ENCODE measurements around the gene CYP46A1. TPM values are rescaled to one million over a fixed set of nuclear protein-coding genes. Genes with fewer than 3 reads are reported as not detected.
A peak's percentile ranks its signal among the peaks of the same experiment; 100 is the strongest.

Gene CYP46A1
- total RNA-seq, 1 experiment from 2014 or later, result 0.59 TPM

- H2BK15ac ChIP-seq (ENCODE audit: low read depth, low read length), result no peak overlapping the region
- no peak overlapping the region for H2BK5ac ChIP-seq (ENCODE audit: insufficient read length, low read length)
- no peak overlapping the region for H4K8ac ChIP-seq (replicated peaks; ENCODE audit: insufficient read length, low read depth, low read length)
- no peaks in the 10 kb centered on the region; the same call in 1 of the 2 replicates for H3K4me1 ChIP-seq (ENCODE audit: insufficient read depth, low read length)
- peaks cover 3 to 10% (median 10%) of the 10 kb centered on the region in 3 experiments; a peak in 3 of 7 replicates for H3K36me3 Mint-ChIP-seq (ENCODE audit: insufficient read depth in 1 of 3, low read depth in 3 of 3)
- DNase-seq, result no peak
- H2BK20ac ChIP-seq (ENCODE audit: low read depth, low read length, poor library complexity, severe bottlenecking), result no peak overlapping the region
- H3K23me2 ChIP-seq (ENCODE audit: insufficient read length, low read depth, low read length, poor library complexity, severe bottlenecking), result no peaks in the 10 kb centered on the region
- TF ChIP-seq CTCF (conservative IDR thresholded peaks at IDR 0.05), result no peak
- H3K4me2 ChIP-seq (ENCODE audit: insufficient read depth, insufficient read length, low read length), result no peak overlapping the region
- no peak overlapping the region for H3K27ac ChIP-seq (ENCODE audit: insufficient read length, low read depth, low read length)
- peak overlapping the region in 1 of 3 experiments; percentile 92; a peak in 1 of 7 replicates for H3K27ac Mint-ChIP-seq
- H3K56ac ChIP-seq (ENCODE audit: insufficient read length, low read depth, low read length), result no peak overlapping the region
- H3K9ac ChIP-seq (ENCODE audit: extremely low read depth, insufficient read length, low read length), result no peak overlapping the region
- H2BK120ac ChIP-seq (ENCODE audit: low read depth, low read length, poor library complexity, severe bottlenecking), result no peak overlapping the region
- H2BK12ac ChIP-seq (ENCODE audit: insufficient read length, low read depth, low read length), result no peak overlapping the region
- H2AFZ ChIP-seq (ENCODE audit: low read length), result no peak overlapping the region
- no CpG with 5 or more reads among the region's 9 CpGs for WGBS (ENCODE audit: extremely low coverage, insufficient read length, low lambda C conversion rate)
- H3K4ac ChIP-seq (ENCODE audit: low read depth, low read length), result no peak overlapping the region
- no peak overlapping the region for H3K14ac ChIP-seq (ENCODE audit: insufficient read depth, low read length)
- no peak overlapping the region for H3T11ph ChIP-seq (ENCODE audit: low read length)
- H3K18ac ChIP-seq (ENCODE audit: insufficient read length, low read depth, low read length), result no peak overlapping the region
- peaks cover 36 to 37% of the 10 kb centered on the region in 2 experiments for H3K4me1 Mint-ChIP-seq
- H3K27me3 Mint-ChIP-seq (ENCODE audit: low read depth), result peaks cover 10% of the 10 kb centered on the region
- H4K5ac ChIP-seq (ENCODE audit: insufficient read length, low read depth, low read length), result no peak overlapping the region
- no peaks in the 10 kb centered on the region for H4K20me1 ChIP-seq (ENCODE audit: control insufficient read depth, insufficient read depth, insufficient read length)
- H4K91ac ChIP-seq (ENCODE audit: insufficient read length, low read depth, low read length), result no peak overlapping the region
- no peaks in the 10 kb centered on the region for H3K27me3 ChIP-seq (ENCODE audit: insufficient read depth, low read length)
- no peaks in the 10 kb centered on the region for H3K79me1 ChIP-seq (ENCODE audit: insufficient read depth, low read depth, low read length, poor library complexity, severe bottlenecking)
- H2AK5ac ChIP-seq (ENCODE audit: insufficient read length, low read length), result no peak overlapping the region
- H3K9me3 ChIP-seq (ENCODE audit: control insufficient read depth, low read depth, low read length), result peaks cover 8% of the 10 kb centered on the region
- no peaks in the 10 kb centered on the region for H3K79me2 ChIP-seq (ENCODE audit: insufficient read depth, low read length)
- H3K9me3 Mint-ChIP-seq, result peaks cover 15 to 21% of the 10 kb centered on the region in 2 experiments
- no peak overlapping the region for H3K23ac ChIP-seq (ENCODE audit: insufficient read length, low read depth, low read length)
- H3K4me3 Mint-ChIP-seq, result no peak overlapping the region
These were observed 9.9 kb upstream of the CYP46A1 start for GRCh38 chr14:99674064-99674650.

Data from H9 (cell line).